Neuronal stem cell (in vitro differentiated cells): Measurements from ENCODE around the gene OR10J1. TPM values are rescaled to one million over a fixed set of nuclear protein-coding genes. Genes with fewer than 3 reads are reported as not detected.

Experiments
- DNase-seq: peaks from one replicate; pipeline ENCODE4 v3.0.0-alpha.2; 2013; ENCODE audit warnings: low spot score
- H2AFZ ChIP-seq: one replicate; pipeline ENCODE4 v1.6.1; 2013; ENCODE audit warnings: mild to moderate bottlenecking, low read length, inconsistent platforms
- H2AK5ac ChIP-seq: 2 replicates; pipeline ENCODE4 v1.6.1; 2013; ENCODE audit warnings: low read depth, mild to moderate bottlenecking, inconsistent platforms, low read length, moderate library complexity, mixed read lengths
- H2BK120ac ChIP-seq: 2 replicates; pipeline ENCODE4 v1.6.1; 2013; ENCODE audit warnings: low read depth, mild to moderate bottlenecking, inconsistent platforms, low read length, moderate library complexity, mixed read lengths
- H2BK12ac ChIP-seq: one replicate; pipeline ENCODE4 v1.6.1; 2013; ENCODE audit warnings: low read length, inconsistent platforms
- H2BK15ac ChIP-seq: 2 replicates; pipeline ENCODE4 v1.6.1; 2013; ENCODE audit warnings: mild to moderate bottlenecking, low read length, inconsistent platforms, mixed read lengths
- H2BK5ac ChIP-seq: one replicate; pipeline ENCODE4 v1.6.1; 2013; ENCODE audit warnings: inconsistent platforms, mild to moderate bottlenecking, low read length, moderate library complexity
- H3K14ac ChIP-seq: one replicate; pipeline ENCODE4 v1.6.1; 2013; ENCODE audit warnings: low read length, inconsistent platforms
- H3K18ac ChIP-seq: 2 replicates; pipeline ENCODE4 v1.6.1; 2013; ENCODE audit warnings: low read length, inconsistent platforms
- H3K23ac ChIP-seq: 2 replicates; pipeline ENCODE4 v1.6.1; 2013; ENCODE audit warnings: low read depth, mild to moderate bottlenecking, mixed read lengths, low read length, inconsistent platforms; ENCODE audit not compliant: poor library complexity
- H3K27ac ChIP-seq: replicated peaks from 3 replicates; pipeline ENCODE4 v1.5.1; 2013; ENCODE audit warnings: low read length, inconsistent platforms
- H3K27me3 ChIP-seq, 3 experiments: 2 replicates each; pipeline ENCODE4 v1.6.1; 2013; ENCODE audit warnings: low read length in 3 of 3, mild to moderate bottlenecking in 2 of 3, inconsistent platforms in 1 of 3, low read depth in 1 of 3, mixed read lengths in 1 of 3, moderate library complexity in 1 of 3; ENCODE audit not compliant: control insufficient read depth in 3 of 3, insufficient read depth in 3 of 3
- H3K36me3 ChIP-seq, 2 donors: replicated peaks in 1 of 2; 2 replicates each; pipeline ENCODE4 v1.6.1; 2013; ENCODE audit warnings: low read length in 2 of 2; ENCODE audit not compliant: control insufficient read depth in 2 of 2, insufficient read depth in 2 of 2
- H3K4ac ChIP-seq: 2 replicates; pipeline ENCODE4 v1.6.1; 2013; ENCODE audit warnings: inconsistent platforms, mild to moderate bottlenecking, low read length, moderate library complexity
- H3K4me1 ChIP-seq, 2 donors: 1 replicate in 1 of 2; 2 replicates in 1 of 2; pipeline ENCODE4 v1.6.1; 2013; ENCODE audit warnings: low read length in 2 of 2, low read depth in 1 of 2; ENCODE audit not compliant: control insufficient read depth in 2 of 2, insufficient read depth in 1 of 2
- H3K4me2 ChIP-seq: one replicate; pipeline ENCODE4 v1.6.1; 2013; ENCODE audit warnings: mild to moderate bottlenecking, low read length, inconsistent platforms; ENCODE audit not compliant: insufficient read depth, poor library complexity, severe bottlenecking
- H3K4me3 ChIP-seq, 2 donors: 2 replicates each; pipeline ENCODE4 v1.5.1; 2013; ENCODE audit warnings: low read length in 2 of 2, mild to moderate bottlenecking in 2 of 2, inconsistent platforms in 1 of 2, moderate library complexity in 1 of 2
- H3K79me1 ChIP-seq: one replicate; pipeline ENCODE4 v1.6.1; 2013; ENCODE audit warnings: low read depth, mild to moderate bottlenecking, inconsistent platforms, low read length, moderate library complexity
- H3K9ac ChIP-seq: one replicate; pipeline ENCODE4 v1.6.1; 2013; ENCODE audit warnings: mild to moderate bottlenecking, low read depth, low read length, inconsistent platforms; ENCODE audit not compliant: poor library complexity
- H3K9me3 ChIP-seq, 2 donors: replicated peaks in 1 of 2; 2 replicates each; pipeline versions ENCODE3 to v1.6.1; 2013; ENCODE audit warnings: low read length in 2 of 2, mild to moderate bottlenecking in 2 of 2, inconsistent platforms in 1 of 2, low read depth in 1 of 2, mixed read lengths in 1 of 2, moderate library complexity in 1 of 2; ENCODE audit not compliant: control insufficient read depth in 2 of 2, insufficient read depth in 1 of 2
- H4K8ac ChIP-seq: one replicate; pipeline ENCODE4 v1.6.1; 2013; ENCODE audit warnings: low read depth, mild to moderate bottlenecking, inconsistent platforms, low read length, moderate library complexity
- H4K91ac ChIP-seq: one replicate; pipeline ENCODE4 v1.6.1; 2013; ENCODE audit warnings: low read length, low read depth, mild to moderate bottlenecking, inconsistent platforms; ENCODE audit not compliant: poor library complexity
- WGBS, 2 donors: extraction: QIAGEN DNeasy Blood & Tissue Kit; methylation state at CpG; one replicate each; pipeline ENCODE4 v1.1.7; 2013; ENCODE audit warnings: missing lambda C conversion rate in 2 of 2, mixed read lengths in 1 of 2; ENCODE audit not compliant: insufficient read length in 2 of 2, insufficient replicate concordance in 1 of 2; ENCODE audit errors: extremely low coverage in 2 of 2; 5-methylcytosine and 5-hydroxymethylcytosine counted together
- polyA plus RNA-seq, 2 experiments: library from polyadenylated mRNA; stranded (reverse); fragments of 200-250 nt; gene quantifications; one replicate each; pipeline ENCODE4 v1.2.3, GENCODE V29; 2013

Gene OR10J1, protein sequence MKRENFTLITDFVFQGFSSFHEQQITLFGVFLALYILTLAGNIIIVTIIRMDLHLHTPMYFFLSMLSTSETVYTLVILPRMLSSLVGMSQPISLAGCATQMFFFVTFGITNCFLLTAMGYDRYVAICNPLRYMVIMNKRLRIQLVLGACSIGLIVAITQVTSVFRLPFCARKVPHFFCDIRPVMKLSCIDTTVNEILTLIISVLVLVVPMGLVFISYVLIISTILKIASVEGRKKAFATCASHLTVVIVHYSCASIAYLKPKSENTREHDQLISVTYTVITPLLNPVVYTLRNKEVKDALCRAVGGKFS
- polyA plus RNA-seq (2013, experiment 1 of 2): not detected
- not detected for polyA plus RNA-seq (2013, experiment 2 of 2)

DNA sequence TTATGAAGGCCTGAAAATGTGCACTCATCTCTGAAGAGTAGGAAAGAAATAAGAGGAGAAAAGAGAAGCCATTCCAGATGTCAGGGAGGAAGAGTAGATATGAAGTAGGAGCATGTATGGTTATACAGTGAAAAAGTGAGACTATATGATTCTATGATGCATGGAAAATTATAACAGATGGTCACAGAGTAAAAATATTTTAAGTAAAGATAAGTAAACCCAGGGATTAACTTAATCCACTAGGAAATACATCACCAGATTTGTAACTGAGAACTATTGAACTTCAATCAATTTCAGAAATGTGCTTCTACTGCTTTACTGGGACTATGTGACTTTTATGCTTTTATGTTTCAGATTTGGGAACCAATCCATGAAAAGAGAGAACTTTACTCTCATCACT, at the start of gene OR10J1:
Gene OR10J1 (plus strand): TSS at position 301 of the 400 bp plus-strand sequence. CDS start 70 bp downstream, at position 371.
- Histone ChIP-seq H3K4me1 (no peaks in the 10 kb centered on the region), H3K79me1 (no peaks in the 10 kb centered on the region), H3K27ac (no peak within 1 kb of the TSS), H3K14ac (no peak within 1 kb of the TSS), H4K91ac (no peak within 1 kb of the TSS), H3K18ac (no peak within 1 kb of the TSS), H2BK120ac (no peak within 1 kb of the TSS), H3K4me2 (no peak within 1 kb of the TSS), H3K9ac (no peak within 1 kb of the TSS), H3K27me3 (no peaks in the 10 kb centered on the region), H2AFZ (no peak within 1 kb of the TSS), H2AK5ac (no peak within 1 kb of the TSS), H3K4me3 (no peak within 1 kb of the TSS), H2BK15ac (no peak within 1 kb of the TSS), H2BK12ac (no peak within 1 kb of the TSS), H3K36me3 (no peaks in the 10 kb centered on the region), H3K9me3 (no peaks in the 10 kb centered on the region), H4K8ac (no peak within 1 kb of the TSS), H3K23ac (no peak within 1 kb of the TSS), H2BK5ac (no peak within 1 kb of the TSS), H3K4ac (no peak within 1 kb of the TSS)
- no peak for DNase-seq

DNA sequence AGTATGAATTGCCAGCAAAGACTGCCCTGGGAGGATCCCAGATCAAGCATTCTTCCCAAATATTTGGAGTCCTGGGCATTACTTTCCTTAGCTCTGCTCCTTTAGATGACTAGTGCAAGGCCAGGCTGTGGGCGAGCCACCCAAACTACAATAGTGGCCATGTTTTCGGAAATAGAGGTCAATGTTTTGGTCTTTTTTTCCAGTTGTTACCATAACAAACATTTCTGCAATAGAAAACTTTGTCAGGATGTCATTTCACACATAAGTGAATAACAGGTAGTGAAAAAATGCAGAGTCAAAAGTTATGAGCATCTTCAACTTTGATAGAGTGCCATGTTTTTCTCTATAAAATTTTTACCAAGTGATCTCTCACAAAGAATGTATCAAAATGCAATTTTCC, 32.7 kb upstream of the OR10J1 start:
- no CpG with 5 or more reads among the region's 2 CpGs for WGBS, 2 donors
- H3K27ac ChIP-seq: no peak overlapping the region

DNA sequence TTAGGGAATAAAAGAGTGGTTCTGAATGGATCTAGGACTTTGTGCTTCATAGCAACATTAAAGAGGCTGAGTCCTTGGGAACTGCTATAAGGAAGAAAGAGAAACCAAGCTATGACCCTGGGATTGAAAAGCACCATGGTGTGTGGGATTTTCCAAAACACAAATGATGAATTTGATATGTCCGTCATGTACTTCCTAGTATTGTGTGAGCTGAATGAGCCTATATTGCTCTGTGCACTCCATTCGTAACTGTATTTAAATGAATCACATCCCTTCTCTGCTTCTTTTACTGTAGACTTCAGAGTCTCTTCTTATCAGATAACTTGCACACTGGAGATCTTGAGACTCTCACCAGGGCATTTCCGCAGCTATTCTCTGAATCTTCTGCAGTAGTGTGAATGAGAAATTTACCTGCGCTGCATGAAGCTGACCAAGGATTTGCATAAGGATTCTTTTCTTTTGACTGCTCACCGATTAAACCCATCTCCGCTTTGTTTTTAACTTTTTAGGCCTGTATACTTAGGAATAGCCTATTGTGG, 30.6 kb upstream of the OR10J1 start:
- H3K9me3 ChIP-seq: no peaks in the 10 kb centered on the region
- no peak overlapping the region for H3K18ac ChIP-seq
- no peaks in the 10 kb centered on the region for H3K4me1 ChIP-seq
- H3K14ac ChIP-seq: no peak overlapping the region
- no peak overlapping the region for H3K4ac ChIP-seq
- no peak overlapping the region for H3K27ac ChIP-seq
- H3K79me1 ChIP-seq: no peaks in the 10 kb centered on the region
- H3K23ac ChIP-seq: no peak overlapping the region
- no peak overlapping the region for H2BK15ac ChIP-seq
- no peak overlapping the region for H3K4me2 ChIP-seq
- no peak overlapping the region for H2BK12ac ChIP-seq
- no peaks in the 10 kb centered on the region for H3K36me3 ChIP-seq
- H3K9ac ChIP-seq: no peak overlapping the region
- DNase-seq: no peak
- H3K27me3 ChIP-seq: no peaks in the 10 kb centered on the region
- no peak overlapping the region for H2BK5ac ChIP-seq
- H2AK5ac ChIP-seq: no peak overlapping the region
- no CpG with 5 or more reads among the region's 6 CpGs for WGBS, 2 donors
- H3K4me3 ChIP-seq: no peak overlapping the region
- H4K8ac ChIP-seq: no peak overlapping the region
- no peak overlapping the region for H4K91ac ChIP-seq
- no peak overlapping the region for H2BK120ac ChIP-seq
- H2AFZ ChIP-seq: no peak overlapping the region

More for the DNA sequence above, 32.7 kb upstream of the OR10J1 start:
- Histone ChIP-seq H2BK15ac (no peak overlapping the region), H2BK12ac (no peak overlapping the region), H2BK5ac (no peak overlapping the region), H3K14ac (no peak overlapping the region), H3K4ac (no peak overlapping the region), H3K27me3 (no peaks in the 10 kb centered on the region), H3K4me3 (no peak overlapping the region), H2AK5ac (no peak overlapping the region), H2AFZ (no peak overlapping the region), H3K18ac (no peak overlapping the region), H3K36me3 (no peaks in the 10 kb centered on the region), H3K4me2 (no peak overlapping the region), H4K91ac (no peak overlapping the region), H3K23ac (no peak overlapping the region), H3K9ac (no peak overlapping the region), H3K4me1 (no peaks in the 10 kb centered on the region), H2BK120ac (no peak overlapping the region), H4K8ac (no peak overlapping the region), H3K79me1 (no peaks in the 10 kb centered on the region), H3K9me3 (no peaks in the 10 kb centered on the region)
- no peak for DNase-seq

DNA sequence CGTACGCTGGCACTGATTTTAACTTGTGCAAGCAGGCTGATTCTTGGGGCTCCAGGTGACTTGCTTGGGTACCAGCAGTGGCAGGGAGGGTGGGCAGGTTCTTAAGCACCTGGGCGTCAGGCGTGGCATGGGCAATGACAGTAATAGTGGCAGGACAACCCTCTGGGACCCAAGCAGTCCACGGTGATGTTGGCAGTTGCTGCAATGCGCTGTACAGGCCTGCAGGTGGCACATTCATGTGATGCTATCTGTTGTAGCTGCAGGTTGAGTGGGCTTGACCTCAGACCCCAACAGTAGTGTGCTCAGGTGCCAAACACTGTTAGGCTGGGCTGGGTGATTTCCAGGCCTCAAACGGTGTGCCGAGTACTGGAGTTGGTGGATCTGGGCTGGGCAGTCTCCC, 17.7 kb upstream of the OR10J1 start:
- Histone ChIP-seq H3K9ac (no peak overlapping the region), H2BK15ac (no peak overlapping the region), H3K4me1 (no peaks in the 10 kb centered on the region), H3K14ac (peak overlapping the region; percentile 86), H4K91ac (peak overlapping the region; percentile 77), H3K36me3 (no peaks in the 10 kb centered on the region), H3K9me3 (peaks cover 0 to 5% of the 10 kb centered on the region in 2 donors), H3K4ac (no peak overlapping the region), H2AK5ac (peak overlapping the region; percentile 19), H3K27ac (no peak overlapping the region), H2BK12ac (no peak overlapping the region), H2BK5ac (no peak overlapping the region), H2AFZ (no peak overlapping the region), H3K23ac (peak overlapping the region; percentile 6), H3K4me3 (peak overlapping the region in 1 of 2 donors; percentile 13), H3K4me2 (no peak overlapping the region), H3K79me1 (no peaks in the 10 kb centered on the region), H3K18ac (no peak overlapping the region), H3K27me3 (no peaks in the 10 kb centered on the region), H2BK120ac (no peak overlapping the region), H4K8ac (no peak overlapping the region)
- WGBS, 2 donors: no CpG with 5 or more reads among the region's 8 CpGs
- no peak for DNase-seq
